Measurements from ENCODE around the gene XPNPEP3. TPM values are rescaled to one million over a fixed set of nuclear protein-coding genes. Genes with fewer than 3 reads are reported as not detected.

The XPNPEP3 gene
- total and polyA plus RNA-seq, 5 donors, result 7.1 to 25.6 (median 19.6) TPM

GRCh38 chr22:40966726-40967085 lies 109.8 kb downstream of the XPNPEP3 start:
- Histone ChIP-seq H3K27me3 (ENCODE audit: control insufficient read depth, insufficient read depth) (no peaks in the 10 kb centered on the region), H3K4me3 (ENCODE audit: low read length) (no peak overlapping the region), H3K27ac (ENCODE audit: low read length) (no peak overlapping the region), H3K9me3 (ENCODE audit: control insufficient read depth, low read length) (no peaks in the 10 kb centered on the region), H3K4me1 (ENCODE audit: control insufficient read depth, insufficient read depth, low read length) (peaks cover 1% of the 10 kb centered on the region)
- intact Hi-C loops (cut with DNase I), result no loop called here
- 65% methylated on average over 7 of the region's 7 CpGs for WGBS
- no peak for ATAC-seq
- no peak for DNase-seq

- no peaks in the 10 kb centered on the region for H3K9me3 ChIP-seq (ENCODE audit: control insufficient read depth, low read length)
- intact Hi-C loops (cut with DNase I), result no loop called here
- WGBS, result 75% methylated on average over 8 of the region's 8 CpGs
Observed at GRCh38 chr22:40967111-40967760, 110.3 kb downstream of the XPNPEP3 start.

GRCh38 chr22:40972587-40972986 lies 115.6 kb downstream of the XPNPEP3 start:
- WGBS, result 95% methylated on average over 6 of the region's 6 CpGs
- Histone ChIP-seq H3K4me3 (ENCODE audit: low read length) (no peak overlapping the region), H3K27ac (ENCODE audit: low read length) (no peak overlapping the region), H3K4me1 (ENCODE audit: control insufficient read depth, insufficient read depth, low read length) (peaks cover 2% of the 10 kb centered on the region), H3K27me3 (ENCODE audit: control insufficient read depth, insufficient read depth) (no peaks in the 10 kb centered on the region), H3K9me3 (ENCODE audit: control insufficient read depth, low read length) (no peaks in the 10 kb centered on the region)
- no peak for ATAC-seq
- DNase-seq, result no peak
- intact Hi-C loops (cut with DNase I), result loop anchor here in 1 of 4 donors (5.0 kb wide), 1 partner anchor 35 kb away; no protein-coding TSS in a partner anchor

More at GRCh38 chr22:40967111-40967760, 110.3 kb downstream of the XPNPEP3 start:
- no peak overlapping the region for H3K4me3 ChIP-seq (ENCODE audit: low read length)
- H3K27me3 ChIP-seq (ENCODE audit: control insufficient read depth, insufficient read depth), result no peaks in the 10 kb centered on the region
- DNase-seq (no peak), ATAC-seq (no peak)
- peaks cover 4% of the 10 kb centered on the region for H3K4me1 ChIP-seq (ENCODE audit: control insufficient read depth, insufficient read depth, low read length)
- H3K27ac ChIP-seq (ENCODE audit: low read length), result no peak overlapping the region

- Histone ChIP-seq H3K27ac (ENCODE audit: low read length) (no peak overlapping the region), H3K4me1 (ENCODE audit: control insufficient read depth, insufficient read depth, low read length) (peaks cover 2% of the 10 kb centered on the region), H3K9me3 (ENCODE audit: control insufficient read depth, low read length) (no peaks in the 10 kb centered on the region), H3K4me3 (ENCODE audit: low read length) (no peak overlapping the region), H3K27me3 (ENCODE audit: control insufficient read depth, insufficient read depth) (no peaks in the 10 kb centered on the region)
- intact Hi-C loops (cut with DNase I), result loop anchor here in 1 of 4 donors (5.0 kb wide), 1 partner anchor 34 kb away; no protein-coding TSS in a partner anchor
- DNase-seq (no peak), ATAC-seq (no peak)
- 96% methylated on average over 13 of the region's 13 CpGs for WGBS
Observed at GRCh38 chr22:40973144-40973543, 116.2 kb downstream of the XPNPEP3 start.

- H3K4me1 ChIP-seq (ENCODE audit: control insufficient read depth, insufficient read depth, low read length), result peaks cover 2% of the 10 kb centered on the region
- H3K4me3 ChIP-seq (ENCODE audit: low read length), result no peak overlapping the region
- ATAC-seq, result no peak
- no peak for DNase-seq
- intact Hi-C loops (cut with DNase I), result no loop called here
- no peaks in the 10 kb centered on the region for H3K9me3 ChIP-seq (ENCODE audit: control insufficient read depth, low read length)
- H3K27me3 ChIP-seq (ENCODE audit: control insufficient read depth, insufficient read depth), result no peaks in the 10 kb centered on the region
- H3K27ac ChIP-seq (ENCODE audit: low read length), result no peak overlapping the region
- WGBS, result 74% methylated on average over 1 of the region's 1 CpG
Observed at GRCh38 chr22:40975366-40975765, 118.4 kb downstream of the XPNPEP3 start.

- no peak overlapping the region for H3K27ac ChIP-seq (ENCODE audit: low read length)
- H3K9me3 ChIP-seq (ENCODE audit: control insufficient read depth, low read length), result no peaks in the 10 kb centered on the region
- no peak overlapping the region for H3K4me3 ChIP-seq (ENCODE audit: low read length)
- DNase-seq, result no peak
- intact Hi-C loops (cut with DNase I), result no loop called here
- H3K27me3 ChIP-seq (ENCODE audit: control insufficient read depth, insufficient read depth), result no peaks in the 10 kb centered on the region
- ATAC-seq, result no peak
- WGBS, result 82% methylated on average over 18 of the region's 18 CpGs
- peaks cover under 1% of the 10 kb centered on the region for H3K4me1 ChIP-seq (ENCODE audit: control insufficient read depth, insufficient read depth, low read length)
Observed at GRCh38 chr22:40976866-40977700, 120.1 kb downstream of the XPNPEP3 start.

GRCh38 chr22:40979198-40979597 lies 122.2 kb downstream of the XPNPEP3 start:
- intact Hi-C loops (cut with DNase I), result no loop called here
- no peaks in the 10 kb centered on the region for H3K4me1 ChIP-seq (ENCODE audit: control insufficient read depth, insufficient read depth, low read length)
- no peak for DNase-seq
- no peak for ATAC-seq
- WGBS, result 97% methylated on average over 7 of the region's 7 CpGs
- H3K27ac ChIP-seq (ENCODE audit: low read length), result no peak overlapping the region
- no peaks in the 10 kb centered on the region for H3K9me3 ChIP-seq (ENCODE audit: control insufficient read depth, low read length)
- H3K27me3 ChIP-seq (ENCODE audit: control insufficient read depth, insufficient read depth), result no peaks in the 10 kb centered on the region
- H3K4me3 ChIP-seq (ENCODE audit: low read length), result no peak overlapping the region

- no peaks in the 10 kb centered on the region for H3K9me3 ChIP-seq (ENCODE audit: control insufficient read depth, low read length)
- DNase-seq (no peak), ATAC-seq (no peak)
- no peak overlapping the region for H3K4me3 ChIP-seq (ENCODE audit: low read length)
- WGBS, result 72% methylated on average over 8 of the region's 8 CpGs
- H3K27ac ChIP-seq (ENCODE audit: low read length), result no peak overlapping the region
- no peaks in the 10 kb centered on the region for H3K27me3 ChIP-seq (ENCODE audit: control insufficient read depth, insufficient read depth)
- no peaks in the 10 kb centered on the region for H3K4me1 ChIP-seq (ENCODE audit: control insufficient read depth, insufficient read depth, low read length)
- intact Hi-C loops (cut with DNase I), result no loop called here
Observed at GRCh38 chr22:40979871-40980270, 122.9 kb downstream of the XPNPEP3 start.

Small RNA genes within 50 kb of the gene (microRNA-seq; reads per million reads assigned to microRNA genes)
- 0 to 0.84 reads per million in 2 donors for gene MIR4766

Other genes starting within 250 kb of the XPNPEP3 start
- 10 to 100 TPM; 29.3 to 40.2 (median 31.8) TPM for gene MRTFA, start 220.4 kb upstream of the XPNPEP3 start, total RNA-seq
- gene MRTFA, start 220.4 kb upstream of the XPNPEP3 start, polyA plus RNA-seq, result 22.2 TPM
- 1 to 10 TPM; 1.3 to 3.2 (median 2.1) TPM for gene MCHR1, start 177.7 kb upstream of the XPNPEP3 start, total RNA-seq
- gene MCHR1, start 177.7 kb upstream of the XPNPEP3 start, polyA plus RNA-seq, result 2.0 TPM
- gene SLC25A17, start 37.8 kb upstream of the XPNPEP3 start, total RNA-seq, result 1 to 10 TPM; 4.2 to 7.5 (median 4.9) TPM
- gene SLC25A17, start 37.8 kb upstream of the XPNPEP3 start, polyA plus RNA-seq, result 3.7 TPM
- 100 to 1,000 TPM; 178 to 223 (median 202) TPM for gene ST13, start 509 bp upstream of the XPNPEP3 start, total RNA-seq
- 71.1 TPM for gene ST13, start 509 bp upstream of the XPNPEP3 start, polyA plus RNA-seq
- gene DNAJB7, start 5.0 kb downstream of the XPNPEP3 start, total RNA-seq, result not detected
- not detected for gene DNAJB7, start 5.0 kb downstream of the XPNPEP3 start, polyA plus RNA-seq
- gene RBX1, start 94.2 kb downstream of the XPNPEP3 start, total RNA-seq, result 10 to 100 TPM; 52.6 to 65.6 (median 58.2) TPM
- 102 TPM for gene RBX1, start 94.2 kb downstream of the XPNPEP3 start, polyA plus RNA-seq
- 10 to 100 TPM; 25.6 to 38.0 (median 35.5) TPM for gene EP300, start 235.4 kb downstream of the XPNPEP3 start, total RNA-seq
- gene EP300, start 235.4 kb downstream of the XPNPEP3 start, polyA plus RNA-seq, result 13.2 TPM

Measured in right cardiac atrium (tissue), 5 donors.